Kidney (tissue), 14 donors: ENCODE data around the gene CASTOR2. TPM values are rescaled to one million over a fixed set of nuclear protein-coding genes. Genes with fewer than 3 reads are reported as not detected.
A peak's percentile ranks its signal among the peaks of the same experiment; 100 is the strongest.

Experiments used
- DNase-seq, 5 donors: peaks; one replicate each; pipeline ENCODE4 v3.0.0-alpha.2; 2013 to 2020
- FAIRE-seq: peaks from 2 replicates; lab custom pipeline; 2012; peaks lifted over from hg19 to GRCh38; lab: Jason Lieb, UNC
- H3K27ac ChIP-seq, 2 donors: one replicate each; pipeline ENCODE4 v1.7.0; 2013; ENCODE audit warnings: low read depth in 2 of 2, low read length in 2 of 2, inconsistent platforms in 1 of 2
- H3K27me3 ChIP-seq: one replicate; pipeline ENCODE4 v1.7.1; 2013; ENCODE audit warnings: low read length, inconsistent platforms; ENCODE audit not compliant: control insufficient read depth, insufficient read depth
- H3K36me3 ChIP-seq, 3 donors: one replicate each; pipeline versions ENCODE4 v1.7.0 to v1.7.1; 2013; ENCODE audit warnings: low read length in 3 of 3, control low read depth in 1 of 3, inconsistent platforms in 1 of 3; ENCODE audit not compliant: insufficient read depth in 3 of 3, control insufficient read depth in 2 of 3
- H3K4me1 ChIP-seq, 3 donors: one replicate each; pipeline versions ENCODE4 v1.7.0 to v1.7.1; 2013; ENCODE audit warnings: low read length in 3 of 3, inconsistent platforms in 1 of 3, low read depth in 1 of 3; ENCODE audit not compliant: control insufficient read depth in 2 of 3, insufficient read depth in 2 of 3
- H3K4me3 ChIP-seq, 3 donors: one replicate each; pipeline versions ENCODE4 v1.7.0 to v1.8.1; 2013; ENCODE audit warnings: low read length in 3 of 3, control low read depth in 1 of 3, inconsistent platforms in 1 of 3
- H3K9ac ChIP-seq, 3 donors: one replicate each; pipeline versions ENCODE4 v1.7.0 to v1.7.1; 2013; ENCODE audit warnings: low read length in 3 of 3, control low read depth in 1 of 3, inconsistent platforms in 1 of 3
- H3K9me3 ChIP-seq, 3 donors: one replicate each; pipeline versions ENCODE4 v1.7.0 to v1.7.1; 2013; ENCODE audit warnings: low read length in 3 of 3, control low read depth in 1 of 3, inconsistent platforms in 1 of 3; ENCODE audit not compliant: control insufficient read depth in 2 of 3, insufficient read depth in 1 of 3
- CTCF ChIP-seq: IDR thresholded peaks from 3 replicates; pipeline ENCODE4 v1.5.1; 2012; ENCODE audit warnings: mild to moderate bottlenecking, moderate library complexity, borderline replicate concordance; ENCODE audit not compliant: insufficient read depth; ENCODE audit errors: extremely low read depth
- intact Hi-C: fragments of 100-400 bp; cut with DNase I; formaldehyde crosslinking; loops from one replicate; pipeline ENCODE4 v1.11.1; 2022
- polyA plus RNA-seq: library from polyadenylated mRNA; stranded (reverse); fragments of 350-450 nt; fragmentation: Illumina TruSeq; extraction: RNeasy Lipid Tissue Mini Kit (QIAGEN cat#74804); gene quantifications from one replicate; pipeline ENCODE4 v1.2.3, GENCODE V29; 2014; ENCODE audit warnings: low read depth, low replicate concordance; ENCODE audit not compliant: insufficient read depth
- total RNA-seq: library from RNA; stranded (reverse); fragmentation: NEBNext Ultra II Directional; extraction: Animal tissue kit (Norgen Biotek cat#: 25700); gene quantifications from one replicate; pipeline ENCODE4 v1.2.1, GENCODE V29; 2021
- donor health status: control.
- donor health status: control.
- donor health status: control.
- donor health status: control.
- donor health status: control.
- donor health status: DM: yes; HTN: yes; CAD: no.
- donor health status: Normal renal cell carcinoma (clear cell type).

Gene CASTOR2
- total and polyA plus RNA-seq, 2 donors from 2014 or later = 0.71 to 9.9 TPM

- TF ChIP-seq CTCF = no peak
- Histone ChIP-seq H3K9ac (no peak overlapping the region), H3K9me3 (no peaks in the 10 kb centered on the region), H3K4me3 (no peak overlapping the region), H3K27me3 (no peaks in the 10 kb centered on the region), H3K27ac (no peak overlapping the region), H3K4me1 (no peaks in the 10 kb centered on the region), H3K36me3 (no peaks in the 10 kb centered on the region)
- DNase-seq (peak in 2 of 5 donors; percentile 13 to 35), FAIRE-seq (no peak)
- intact Hi-C loops = no loop called here
These were observed 69.3 kb downstream of the CASTOR2 start for GRCh38 chr7:75033826-75034225.

GRCh38 chr7:75038508-75038907 is 74.0 kb downstream of the CASTOR2 start:
- Histone ChIP-seq H3K9ac (no peak overlapping the region), H3K36me3 (peaks cover 0 to 6% (median 0%) of the 10 kb centered on the region in 3 donors), H3K4me1 (no peaks in the 10 kb centered on the region), H3K9me3 (no peaks in the 10 kb centered on the region), H3K27ac (no peak overlapping the region), H3K4me3 (no peak overlapping the region), H3K27me3 (no peaks in the 10 kb centered on the region)
- FAIRE-seq (no peak), DNase-seq (no peak)
- TF ChIP-seq CTCF = no peak
- intact Hi-C loops = no loop called here

- TF ChIP-seq CTCF = no peak
- no peak overlapping the region for H3K27ac ChIP-seq
- H3K4me3 ChIP-seq = no peak overlapping the region
- H3K36me3 ChIP-seq = peaks cover 0 to 6% (median 0%) of the 10 kb centered on the region in 3 donors
- H3K9ac ChIP-seq = no peak overlapping the region
- DNase-seq (no peak), FAIRE-seq (no peak)
- H3K9me3 ChIP-seq = no peaks in the 10 kb centered on the region
- H3K27me3 ChIP-seq = no peaks in the 10 kb centered on the region
- intact Hi-C loops = no loop called here
- H3K4me1 ChIP-seq = no peaks in the 10 kb centered on the region
These were observed 74.7 kb downstream of the CASTOR2 start for GRCh38 chr7:75039166-75039565.

- no peak for TF ChIP-seq CTCF
- no peak overlapping the region for H3K4me3 ChIP-seq
- DNase-seq (no peak), FAIRE-seq (no peak)
- H3K36me3 ChIP-seq = peaks cover 0 to 6% (median 0%) of the 10 kb centered on the region in 3 donors
- no peaks in the 10 kb centered on the region for H3K4me1 ChIP-seq
- no peaks in the 10 kb centered on the region for H3K27me3 ChIP-seq
- no peaks in the 10 kb centered on the region for H3K9me3 ChIP-seq
- no peak overlapping the region for H3K9ac ChIP-seq
- no peak overlapping the region for H3K27ac ChIP-seq
- intact Hi-C loops = no loop called here
These were observed 75.2 kb downstream of the CASTOR2 start for GRCh38 chr7:75039709-75040108.
